ENCODE measurements around the gene MAD1L1. TPM values are rescaled to one million over a fixed set of nuclear protein-coding genes. Genes with fewer than 3 reads are reported as not detected.

The MAD1L1 gene
- polyA plus RNA-seq, 1 experiment = 32.0 TPM

- CTCF ChIA-PET = no interaction called here
- no peak for TF ChIP-seq CTCF (IDR thresholded peaks at IDR 0.05; ENCODE audit: insufficient read depth, low read depth, low read length)
- H3K4me3 ChIP-seq (ENCODE audit: low read depth, low read length) = no peak overlapping the region
- POLR2A ChIA-PET = no interaction called here
- no peaks in the 10 kb centered on the region for H3K36me3 ChIP-seq (ENCODE audit: control insufficient read depth, insufficient read depth, low read length)
- H3K27me3 ChIP-seq (ENCODE audit: control insufficient read depth, insufficient read depth, low read length) = no peaks in the 10 kb centered on the region
- no peak for DNase-seq (ENCODE audit: low read depth)
Observed at GRCh38 chr7:1908823-1909420, 323.8 kb downstream of the MAD1L1 start.

GRCh38 chr7:1907751-1908365 is 324.9 kb downstream of the MAD1L1 start:
- Histone ChIP-seq H3K36me3 (ENCODE audit: control insufficient read depth, insufficient read depth, low read length) (no peaks in the 10 kb centered on the region), H3K4me3 (ENCODE audit: low read depth, low read length) (no peak overlapping the region), H3K27me3 (ENCODE audit: control insufficient read depth, insufficient read depth, low read length) (no peaks in the 10 kb centered on the region)
- DNase-seq (ENCODE audit: low read depth) = no peak
- ChIA-PET CTCF (interaction anchor here (1.4 kb wide), 1 partner anchor 22 kb away, joined by 3 read pairs; no protein-coding TSS in a partner anchor), POLR2A (no interaction called here)
- TF ChIP-seq CTCF (IDR thresholded peaks at IDR 0.05; ENCODE audit: insufficient read depth, low read depth, low read length) = no peak

- no peak for TF ChIP-seq CTCF (IDR thresholded peaks at IDR 0.05; ENCODE audit: insufficient read depth, low read depth, low read length)
- ChIA-PET CTCF (interaction anchor here (1.4 to 1.6 kb wide), 2 partner anchors 21 to 64 kb away, joined by 3 to 4 read pairs; no protein-coding TSS in a partner anchor), POLR2A (no interaction called here)
Observed at GRCh38 chr7:1906988-1907745, 325.6 kb downstream of the MAD1L1 start.

GRCh38 chr7:1906087-1906830 is 326.5 kb downstream of the MAD1L1 start:
- no peak for DNase-seq (ENCODE audit: low read depth)
- Histone ChIP-seq H3K27me3 (ENCODE audit: control insufficient read depth, insufficient read depth, low read length) (no peaks in the 10 kb centered on the region), H3K36me3 (ENCODE audit: control insufficient read depth, insufficient read depth, low read length) (no peaks in the 10 kb centered on the region), H3K4me3 (ENCODE audit: low read depth, low read length) (no peak overlapping the region)
- TF ChIP-seq CTCF (IDR thresholded peaks at IDR 0.05; ENCODE audit: insufficient read depth, low read depth, low read length) = no peak
- CTCF ChIA-PET = interaction anchor here (1.4 to 1.6 kb wide), 2 partner anchors 20 to 63 kb away, joined by 3 to 4 read pairs; no protein-coding TSS in a partner anchor
- POLR2A ChIA-PET = no interaction called here

More at GRCh38 chr7:1906988-1907745, 325.6 kb downstream of the MAD1L1 start:
- no peak for DNase-seq (ENCODE audit: low read depth)
- no peaks in the 10 kb centered on the region for H3K27me3 ChIP-seq (ENCODE audit: control insufficient read depth, insufficient read depth, low read length)
- H3K4me3 ChIP-seq (ENCODE audit: low read depth, low read length) = no peak overlapping the region
- H3K36me3 ChIP-seq (ENCODE audit: control insufficient read depth, insufficient read depth, low read length) = no peaks in the 10 kb centered on the region
